ENCODE measurements around the gene MC1R.

The MC1R gene

GRCh38 chr16:89936034-89936433 is 17.4 kb downstream of the MC1R start:
- DNase-seq: no peak

DNA sequence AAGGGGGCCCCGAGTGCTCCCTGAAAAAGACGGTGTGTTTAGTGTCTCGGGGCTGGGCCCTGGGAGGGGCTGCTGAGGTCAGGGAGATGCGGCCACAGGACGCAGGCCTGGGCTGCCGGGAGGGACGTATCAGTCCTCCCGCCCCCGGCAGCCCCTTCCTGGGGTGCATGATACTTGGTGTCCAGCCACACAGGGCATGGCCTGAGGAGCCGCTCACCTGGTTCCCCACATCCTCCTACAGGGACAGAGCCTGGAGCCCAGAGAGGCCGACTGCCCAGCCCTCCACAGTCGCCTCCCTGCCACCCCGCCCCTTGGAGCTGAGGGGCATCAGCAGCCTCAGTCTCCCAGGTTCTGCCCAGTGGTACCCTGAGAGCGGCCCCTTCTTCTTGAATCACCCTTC is 17.8 kb downstream of the MC1R start:
- no peak for DNase-seq

DNA sequence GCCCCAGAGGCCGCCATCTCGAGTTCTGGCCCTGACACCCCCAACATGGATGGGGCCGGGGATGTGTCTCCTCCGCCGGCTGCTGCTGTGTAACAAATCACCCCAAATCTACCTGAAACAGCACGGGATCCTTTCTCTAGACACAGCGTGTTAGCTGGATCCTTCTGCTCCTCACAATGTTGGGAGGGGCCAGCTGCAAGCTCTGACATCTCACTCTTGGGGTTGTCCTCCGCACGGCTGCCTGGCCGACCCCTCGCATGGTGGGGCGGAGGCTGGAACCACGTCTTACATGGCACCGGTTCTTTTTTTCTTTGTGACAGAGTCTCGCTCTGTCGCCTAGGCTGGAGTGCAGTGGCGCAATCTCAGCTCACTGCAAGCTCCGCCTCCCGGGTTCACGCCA is 18.3 kb downstream of the MC1R start:
- no peak for DNase-seq

DNA sequence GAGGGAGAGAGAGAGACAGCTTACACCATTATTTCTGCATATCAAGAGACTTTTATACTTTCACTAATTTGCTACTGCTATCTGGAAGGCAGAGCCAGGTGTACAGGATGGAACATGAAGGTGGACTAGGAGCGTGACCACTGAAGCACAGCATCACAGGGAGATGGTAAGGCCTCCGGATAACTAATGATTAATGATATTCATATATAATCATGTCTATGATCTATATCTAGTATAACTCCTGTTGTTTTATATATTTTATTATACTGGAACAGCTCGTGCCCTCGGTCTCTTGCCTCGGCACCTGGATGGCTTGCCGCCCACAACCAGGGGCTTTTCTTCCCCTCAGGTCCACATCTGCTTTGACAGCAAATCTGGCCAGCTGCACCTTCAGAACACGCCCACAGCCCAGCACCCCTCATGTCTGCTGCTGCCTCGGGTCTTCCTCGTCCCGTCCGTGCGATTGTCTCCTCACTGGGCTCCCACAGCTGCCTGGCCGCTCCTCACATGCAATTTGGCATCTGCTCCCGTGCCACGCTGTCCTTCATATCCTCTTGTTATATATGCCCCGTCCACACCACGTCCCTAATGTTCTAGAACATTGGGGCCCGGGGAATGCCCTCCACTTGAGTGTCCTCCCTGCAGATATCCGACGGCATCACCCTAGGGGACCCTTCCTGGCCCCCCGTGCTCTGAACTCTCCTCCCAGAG is 19.7 kb downstream of the MC1R start:
- no peak for DNase-seq

DNA sequence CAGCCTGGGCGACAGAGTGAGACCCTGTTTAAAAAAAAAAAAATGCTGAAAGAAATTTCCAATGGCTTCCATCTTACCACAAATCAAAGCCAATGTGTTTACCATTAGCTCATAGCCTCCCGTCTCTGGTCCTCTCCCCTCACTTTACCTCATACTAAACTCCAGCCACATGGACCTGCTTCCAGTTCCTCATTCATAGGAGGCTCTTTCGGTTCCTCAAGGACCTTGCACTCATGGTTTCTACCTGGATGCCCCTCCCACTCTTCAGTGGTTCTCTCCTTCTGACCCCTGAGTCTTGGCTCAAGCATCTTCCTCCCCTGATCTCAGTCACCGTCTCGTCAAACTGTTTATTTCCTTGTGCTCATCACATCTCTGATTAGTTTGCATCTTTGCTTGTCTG is 26.1 kb downstream of the MC1R start:
- no peak for DNase-seq

DNA sequence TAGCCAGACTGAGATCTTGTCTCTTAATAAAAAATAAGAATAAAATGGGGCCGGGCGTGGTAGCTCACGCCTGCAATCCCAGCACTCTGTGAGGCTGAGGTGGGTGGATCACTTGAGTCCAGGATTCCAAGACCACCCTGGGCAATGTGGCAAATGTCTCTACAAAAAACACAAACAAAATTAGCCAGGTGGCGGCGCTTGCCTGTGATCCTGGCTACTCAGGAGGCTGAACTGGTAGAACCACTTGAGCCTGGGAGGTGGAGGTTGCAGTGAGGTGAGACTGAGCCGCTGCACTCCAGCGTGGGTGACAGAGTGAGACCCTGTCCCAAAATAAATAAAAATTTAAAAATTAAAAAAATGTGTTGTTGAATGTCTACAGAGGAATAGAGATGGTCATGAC is 27.0 kb downstream of the MC1R start:
- no peak for DNase-seq

GRCh38 chr16:89946515-89946914 is 27.9 kb downstream of the MC1R start:
- no peak for DNase-seq

DNA sequence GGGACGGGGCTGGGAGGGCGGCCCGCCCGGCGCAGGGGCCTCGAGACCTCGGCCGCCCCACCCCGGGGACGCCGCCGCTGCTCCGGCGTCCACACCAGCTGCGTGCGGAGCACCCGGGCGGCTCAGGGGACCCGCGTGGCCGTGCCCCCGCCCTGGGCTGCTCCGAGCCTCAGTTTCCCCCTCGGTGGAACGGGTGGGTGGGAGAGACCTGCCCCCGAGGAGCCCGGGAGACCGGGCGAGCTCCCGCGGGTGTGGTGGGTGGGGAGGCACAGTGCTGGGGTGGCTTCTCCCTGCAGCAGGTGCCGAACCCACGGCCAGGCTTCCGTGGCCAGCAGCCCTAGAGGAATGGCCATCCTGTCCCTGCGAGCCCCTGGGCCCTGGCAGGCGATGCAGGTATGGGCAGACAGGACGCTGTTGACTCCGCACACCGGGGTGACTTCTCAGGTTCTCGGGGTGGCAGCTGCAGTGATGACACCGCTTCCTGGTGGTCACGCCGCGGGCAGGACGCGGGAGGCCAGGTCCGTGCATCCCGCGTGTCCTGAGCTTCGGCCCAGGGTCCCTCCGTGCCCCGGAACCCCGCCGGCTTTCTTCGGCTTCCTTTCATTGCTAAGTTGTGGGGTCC is 30.6 kb downstream of the MC1R start:
- no peak for DNase-seq

- DNase-seq: no peak
Observed at GRCh38 chr16:89949756-89950155, 31.1 kb downstream of the MC1R start.

DNA sequence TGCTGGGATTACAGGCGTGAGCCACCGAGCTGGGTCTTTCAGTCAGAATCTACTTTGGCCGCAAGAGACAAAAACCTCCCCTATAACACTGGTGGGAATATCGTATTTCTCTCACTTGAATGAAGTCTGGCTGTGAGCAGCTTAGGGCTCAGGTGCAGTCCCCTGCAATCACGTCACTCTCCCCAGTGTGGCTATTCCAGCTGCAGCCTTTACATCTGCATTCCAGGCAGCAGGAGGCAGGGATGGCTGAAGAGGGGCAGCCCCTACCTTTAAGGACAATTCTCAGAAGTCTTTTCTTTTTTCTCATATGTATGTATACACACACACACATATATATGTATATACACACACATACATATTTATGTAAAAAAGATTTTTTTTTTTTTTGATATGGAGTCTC is 32.8 kb downstream of the MC1R start:
- DNase-seq: no peak

DNA sequence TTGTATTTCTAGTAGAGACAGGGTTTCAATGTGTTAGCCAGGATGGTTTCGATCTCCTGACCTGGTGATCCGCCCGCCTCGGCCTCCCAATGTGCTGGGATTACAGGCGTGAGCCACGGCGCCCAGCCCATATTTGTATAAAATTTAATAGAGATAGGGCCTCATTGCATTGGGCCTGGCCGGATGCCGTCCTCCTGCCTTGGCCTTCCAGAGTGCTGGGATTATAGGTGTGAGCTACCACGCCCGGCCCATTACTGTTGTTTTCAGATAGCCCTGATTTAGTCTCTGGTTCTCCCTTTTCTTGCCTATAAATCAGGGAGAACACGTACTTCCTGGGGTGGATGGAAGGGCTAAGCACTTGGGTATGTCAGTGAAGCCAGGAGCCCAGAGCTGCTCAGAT is 33.4 kb downstream of the MC1R start:
- DNase-seq: no peak

DNA sequence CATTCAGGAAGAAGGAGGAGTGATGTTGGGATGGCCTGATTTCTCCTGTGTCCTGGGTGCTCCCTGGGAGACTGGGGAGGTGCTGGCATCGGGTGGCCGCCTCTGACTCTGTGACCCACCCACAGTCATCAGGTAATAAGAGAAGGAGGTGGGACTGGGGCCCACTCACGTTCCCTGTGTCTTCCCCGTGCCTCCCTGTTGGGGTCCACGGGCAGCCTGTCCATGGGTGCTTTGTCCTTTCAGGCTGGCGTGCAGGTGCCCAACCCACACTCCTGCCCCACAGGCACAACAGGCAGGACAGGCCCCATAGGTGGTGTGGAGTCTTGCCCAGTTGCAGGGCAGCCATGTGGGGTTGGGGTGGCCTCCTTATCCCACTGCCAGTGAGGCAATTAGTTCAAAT is 33.9 kb downstream of the MC1R start:
- no peak for DNase-seq

DNA sequence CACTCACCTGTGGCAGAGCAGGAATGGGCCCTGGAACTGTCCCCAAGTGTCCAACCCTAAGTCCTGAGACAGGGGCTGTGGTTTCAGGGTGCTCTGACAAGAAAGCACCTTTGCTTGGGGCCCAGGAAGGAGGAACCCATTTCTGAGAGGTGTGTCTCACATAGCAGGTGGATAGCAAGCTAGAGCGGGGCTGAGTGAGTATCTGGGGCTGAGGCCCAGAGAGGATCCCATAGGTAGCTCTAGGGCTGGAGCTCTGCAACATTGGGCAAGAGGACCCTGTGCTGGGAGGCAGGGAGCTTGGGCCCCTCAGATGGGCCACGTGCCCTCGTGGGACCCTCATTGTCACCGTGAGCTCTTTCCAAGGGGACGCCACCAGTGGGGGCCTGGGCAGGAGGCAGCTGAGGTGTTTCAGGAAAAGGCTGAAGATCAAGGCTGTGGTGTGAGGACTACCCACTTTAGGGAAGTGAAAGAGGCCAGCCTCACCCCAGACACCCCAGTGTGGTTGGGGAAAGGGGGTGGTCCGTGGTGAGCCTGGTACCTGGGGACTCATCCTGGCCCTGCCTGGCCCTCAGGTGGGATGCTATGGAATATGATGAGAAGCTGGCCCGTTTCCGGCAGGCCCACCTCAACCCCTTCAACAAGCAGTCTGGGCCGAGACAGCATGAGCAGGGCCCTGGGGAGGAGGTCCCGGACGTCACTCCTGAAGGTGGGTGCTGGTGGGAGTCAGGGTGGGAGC is 35.2 kb downstream of the MC1R start:
- no peak for DNase-seq

- no peak for DNase-seq
Observed at GRCh38 chr16:89954462-89954861, 35.8 kb downstream of the MC1R start.

GRCh38 chr16:89955001-89955685 is 36.5 kb downstream of the MC1R start:
- no peak for DNase-seq

- DNase-seq: no peak
Observed at GRCh38 chr16:89956505-89957215, 38.0 kb downstream of the MC1R start.

DNA sequence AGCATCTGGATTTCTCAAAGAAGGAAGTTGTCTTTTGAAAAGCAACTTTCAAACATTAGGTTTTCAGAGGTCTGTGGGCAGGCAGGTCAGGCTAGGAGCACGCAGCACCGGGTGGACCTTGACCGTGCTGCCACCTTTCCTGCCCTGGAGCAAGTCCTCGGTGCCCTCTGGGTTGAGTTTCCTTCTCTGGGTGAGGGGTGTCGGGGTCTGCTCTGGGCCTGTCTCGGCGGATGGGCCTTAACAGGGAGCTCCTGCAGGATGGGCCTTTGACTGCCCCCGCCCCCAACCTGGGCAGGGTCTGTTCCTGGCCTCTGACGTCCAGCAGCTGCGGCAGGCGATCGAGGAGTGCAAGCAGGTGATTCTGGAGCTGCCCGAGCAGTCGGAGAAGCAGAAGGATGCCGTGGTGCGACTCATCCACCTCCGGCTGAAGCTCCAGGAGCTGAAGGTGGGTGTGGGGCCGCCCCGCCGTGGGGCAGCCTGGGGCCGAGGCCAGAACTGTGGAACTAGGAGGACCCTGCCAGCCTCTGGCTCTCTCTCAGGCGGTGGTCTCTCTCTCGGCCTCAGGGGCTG is 38.6 kb downstream of the MC1R start:
- no peak for DNase-seq

- no peak for DNase-seq
Observed at GRCh38 chr16:89958068-89958467, 39.4 kb downstream of the MC1R start.

GRCh38 chr16:89958596-89958995 is 39.9 kb downstream of the MC1R start:
- no peak for DNase-seq

GRCh38 chr16:89960966-89961365 is 42.3 kb downstream of the MC1R start:
- no peak for DNase-seq

GRCh38 chr16:89961920-89962319 is 43.3 kb downstream of the MC1R start:
- DNase-seq: no peak

GRCh38 chr16:89962754-89963498 is 44.3 kb downstream of the MC1R start:
- no peak for DNase-seq
